Colonic mucosa (tissue), 4 donors: ENCODE data around the gene MAP1LC3B2. TPM values are rescaled to one million over a fixed set of nuclear protein-coding genes. Genes with fewer than 3 reads are reported as not detected.

Experiments
- DNase-seq: peaks from one replicate; pipeline ENCODE4 v3.0.0-alpha.2; 2020
- H3K27ac ChIP-seq: fragments of 200-600 bp; one replicate; pipeline ENCODE4 v1.8.0; 2021
- H3K27me3 ChIP-seq: fragments of 200-600 bp; one replicate; pipeline ENCODE4 v1.8.0; 2021
- H3K36me3 ChIP-seq: fragments of 200-600 bp; one replicate; pipeline ENCODE4 v1.8.0; 2021
- H3K4me1 ChIP-seq: fragments of 200-600 bp; one replicate; pipeline ENCODE4 v1.8.0; 2021; ENCODE audit warnings: mild to moderate bottlenecking
- H3K4me3 ChIP-seq: fragments of 200-600 bp; one replicate; pipeline ENCODE4 v1.8.0; 2021
- H3K9ac ChIP-seq, 2 donors: one replicate each; pipeline ENCODE4 v1.7.0; 2013; ENCODE audit warnings: control low read depth in 2 of 2, low read depth in 2 of 2, low read length in 2 of 2
- H3K9me3 ChIP-seq: fragments of 200-600 bp; one replicate; pipeline ENCODE4 v1.8.0; 2021
- intact Hi-C: fragments of 100-400 bp; cut with DNase I; formaldehyde crosslinking; loops from one replicate; pipeline ENCODE4 v1.14.1; 2022
- total RNA-seq, 2 donors: library from RNA; stranded (reverse); fragmentation: NEBNext Ultra II Directional in 1 of 2; extraction: Animal tissue kit (Norgen Biotek cat#: 25700) in 1 of 2; gene quantifications; one replicate each; pipeline ENCODE4 v1.2.1, GENCODE V29; 2021
- TF ChIP-seq, protein P1 (sequence below): fragments of 200-600 bp; IDR thresholded peaks from one replicate; pipeline ENCODE4 v1.8.0; 2022; ENCODE audit warnings: antibody characterized with exemption, mild to moderate bottlenecking
- donor health status: healthy.
- donor health status: DM: no; HTN: no; CAD: no.
- donor health status: DM: no; HTN: no; CAD: no.

The MAP1LC3B2 gene
- total RNA-seq, 2 donors from 2014 or later = 0.93 to 1.2 TPM

DNA sequence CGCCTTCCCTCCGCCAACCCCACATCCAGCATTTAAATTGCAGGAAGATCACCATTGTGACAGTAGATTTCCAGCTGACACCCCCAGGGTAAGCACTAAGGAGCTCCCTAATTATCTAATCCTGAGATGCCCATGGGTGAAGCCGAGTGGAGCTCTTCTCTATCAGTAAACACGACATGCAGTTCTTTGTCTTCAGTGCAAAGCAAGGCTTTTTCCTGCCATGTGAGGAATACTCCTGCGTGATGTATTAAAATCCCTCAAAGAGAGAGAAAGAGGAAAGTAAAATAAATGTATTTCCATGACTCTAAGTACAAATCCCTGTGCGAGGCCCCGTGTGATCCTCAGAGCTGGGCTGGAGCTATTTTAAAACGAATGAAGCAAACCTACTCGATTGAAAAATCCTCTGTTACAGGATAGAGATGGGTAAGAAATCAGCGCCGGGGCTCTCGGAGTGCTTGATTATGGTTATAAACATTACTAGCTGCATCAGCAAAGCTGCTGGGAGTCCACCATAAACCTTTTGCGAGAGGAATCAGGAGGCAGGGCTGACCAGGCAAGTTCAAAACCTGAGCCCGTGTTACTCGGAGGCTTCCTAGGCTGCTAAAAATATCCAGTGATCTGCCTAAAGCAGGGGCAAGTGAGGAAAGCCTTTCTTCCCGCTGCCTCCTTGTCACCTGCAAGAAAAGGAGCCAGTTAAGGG lies 61.5 kb downstream of the MAP1LC3B2 start:
- intact Hi-C loops = no loop called here
- TF ChIP-seq, protein P1, sequence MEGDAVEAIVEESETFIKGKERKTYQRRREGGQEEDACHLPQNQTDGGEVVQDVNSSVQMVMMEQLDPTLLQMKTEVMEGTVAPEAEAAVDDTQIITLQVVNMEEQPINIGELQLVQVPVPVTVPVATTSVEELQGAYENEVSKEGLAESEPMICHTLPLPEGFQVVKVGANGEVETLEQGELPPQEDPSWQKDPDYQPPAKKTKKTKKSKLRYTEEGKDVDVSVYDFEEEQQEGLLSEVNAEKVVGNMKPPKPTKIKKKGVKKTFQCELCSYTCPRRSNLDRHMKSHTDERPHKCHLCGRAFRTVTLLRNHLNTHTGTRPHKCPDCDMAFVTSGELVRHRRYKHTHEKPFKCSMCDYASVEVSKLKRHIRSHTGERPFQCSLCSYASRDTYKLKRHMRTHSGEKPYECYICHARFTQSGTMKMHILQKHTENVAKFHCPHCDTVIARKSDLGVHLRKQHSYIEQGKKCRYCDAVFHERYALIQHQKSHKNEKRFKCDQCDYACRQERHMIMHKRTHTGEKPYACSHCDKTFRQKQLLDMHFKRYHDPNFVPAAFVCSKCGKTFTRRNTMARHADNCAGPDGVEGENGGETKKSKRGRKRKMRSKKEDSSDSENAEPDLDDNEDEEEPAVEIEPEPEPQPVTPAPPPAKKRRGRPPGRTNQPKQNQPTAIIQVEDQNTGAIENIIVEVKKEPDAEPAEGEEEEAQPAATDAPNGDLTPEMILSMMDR = no peak
- H3K27ac ChIP-seq = no peak overlapping the region
- no peak overlapping the region for H3K4me3 ChIP-seq
- H3K36me3 ChIP-seq = no peaks in the 10 kb centered on the region
- no peaks in the 10 kb centered on the region for H3K27me3 ChIP-seq
- H3K9ac ChIP-seq = no peak overlapping the region
- H3K9me3 ChIP-seq = no peaks in the 10 kb centered on the region
- H3K4me1 ChIP-seq = no peaks in the 10 kb centered on the region
- no peak for DNase-seq

DNA sequence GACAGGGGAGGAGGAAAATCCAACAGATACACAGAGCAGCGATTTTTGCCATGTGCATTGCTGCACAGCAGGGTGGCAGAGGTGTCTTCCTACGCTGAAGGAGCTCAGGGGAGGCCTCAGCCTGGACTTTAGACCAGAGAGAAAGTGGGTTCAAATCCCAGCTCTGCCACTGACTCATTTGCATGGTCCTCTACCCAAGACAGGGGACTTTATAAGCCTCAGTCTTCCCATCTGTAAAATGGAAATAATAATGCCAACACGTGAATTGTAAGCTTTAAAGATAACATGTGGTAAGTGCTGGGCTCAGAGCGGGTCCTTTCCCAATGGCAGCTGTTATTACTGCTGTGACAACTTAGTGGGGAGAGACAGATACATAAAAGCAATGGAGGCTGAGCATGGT lies 62.0 kb downstream of the MAP1LC3B2 start:
- intact Hi-C loops = no loop called here
- TF ChIP-seq, protein P1 = no peak
- Histone ChIP-seq H3K4me1 (no peaks in the 10 kb centered on the region), H3K9me3 (no peaks in the 10 kb centered on the region), H3K36me3 (no peaks in the 10 kb centered on the region), H3K27me3 (no peaks in the 10 kb centered on the region), H3K9ac (no peak overlapping the region), H3K27ac (no peak overlapping the region), H3K4me3 (no peak overlapping the region)
- DNase-seq = no peak

DNA sequence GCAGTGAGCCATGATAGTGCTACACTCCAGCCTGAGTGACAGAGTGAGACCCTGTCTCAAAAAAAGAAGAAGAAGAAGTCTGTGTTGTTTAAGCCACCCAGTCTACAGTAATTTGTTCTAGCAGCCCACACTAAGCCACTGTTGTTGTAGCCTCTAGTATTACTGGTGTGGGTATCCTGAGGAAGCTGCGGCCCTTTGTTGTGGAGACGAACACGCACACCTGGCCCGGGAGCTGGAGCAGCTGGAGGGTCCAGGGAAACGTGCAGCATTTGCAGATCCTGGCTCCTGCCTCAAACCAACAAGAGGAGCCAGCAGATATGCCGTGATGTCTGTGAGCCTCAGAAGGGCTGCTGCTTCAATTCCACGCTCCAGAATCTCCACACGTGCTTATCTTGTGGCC lies 65.3 kb downstream of the MAP1LC3B2 start:
- intact Hi-C loops = no loop called here
- Histone ChIP-seq H3K36me3 (no peaks in the 10 kb centered on the region), H3K27me3 (no peaks in the 10 kb centered on the region), H3K4me1 (no peaks in the 10 kb centered on the region), H3K9me3 (no peaks in the 10 kb centered on the region), H3K27ac (no peak overlapping the region), H3K4me3 (no peak overlapping the region), H3K9ac (no peak overlapping the region)
- DNase-seq = no peak
- TF ChIP-seq, protein P1 = no peak

DNA sequence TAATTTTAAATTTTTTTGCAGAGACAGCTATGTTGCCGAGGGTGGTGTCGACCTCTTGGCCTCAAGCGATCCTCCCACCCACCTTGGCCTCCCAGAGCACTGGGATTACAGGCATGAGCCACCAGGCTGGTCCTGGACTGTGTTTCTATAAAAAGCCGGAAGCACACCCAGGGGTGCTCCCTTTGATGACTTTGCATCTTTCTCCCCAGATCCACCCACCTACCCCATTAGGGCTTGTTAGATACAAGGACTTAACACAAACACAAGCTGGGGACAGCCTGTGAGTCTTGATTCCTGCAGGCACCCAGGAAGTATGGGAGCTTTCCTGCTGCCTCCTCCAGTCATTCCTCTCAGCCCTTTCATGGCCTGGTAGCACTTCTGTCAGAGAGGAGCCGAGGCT lies 67.0 kb downstream of the MAP1LC3B2 start:
- no peak for DNase-seq
- TF ChIP-seq, protein P1 = no peak
- H3K4me3 ChIP-seq = no peak overlapping the region
- H3K27me3 ChIP-seq = no peaks in the 10 kb centered on the region
- H3K4me1 ChIP-seq = no peaks in the 10 kb centered on the region
- H3K27ac ChIP-seq = no peak overlapping the region
- H3K9me3 ChIP-seq = no peaks in the 10 kb centered on the region
- H3K36me3 ChIP-seq = no peaks in the 10 kb centered on the region
- H3K9ac ChIP-seq = no peak overlapping the region
- intact Hi-C loops = no loop called here

Other genes with a start within 250 kb of the MAP1LC3B2 start
- 10 to 100 TPM; 55.5 to 62.1 TPM for gene SPRING1, start 178.7 kb downstream of the MAP1LC3B2 start, total RNA-seq
- 10 to 100 TPM in 1 of 2 donors, 1 to 10 TPM in 1; 6.3 to 11.8 TPM for gene RNFT2, start 178.9 kb downstream of the MAP1LC3B2 start, total RNA-seq